ENCODE measurements around the gene OTUD6A.

Gene OTUD6A

GRCh38 chrX:70013466-70014381, 48.5 kb upstream of the OTUD6A start:
- TF ChIP-seq PPARA (CRISPR knock-in tag; IDR thresholded peaks at IDR 0.05; ENCODE audit: borderline replicate concordance) (no peak), ZC3H10 (CRISPR knock-in tag; IDR thresholded peaks at IDR 0.05) (no peak), ZNF8 (CRISPR knock-in tag; IDR thresholded peaks at IDR 0.05) (no peak), CREB5 (CRISPR knock-in tag; IDR thresholded peaks at IDR 0.05; ENCODE audit: low read depth) (no peak), TSHZ2 (CRISPR knock-in tag; IDR thresholded peaks at IDR 0.05) (no peak), ZFP30 (CRISPR knock-in tag; IDR thresholded peaks at IDR 0.05) (no peak), RARB (CRISPR knock-in tag; IDR thresholded peaks at IDR 0.05) (no peak), SNAI2 (CRISPR knock-in tag; IDR thresholded peaks at IDR 0.05) (no peak), PATZ1 (CRISPR knock-in tag; IDR thresholded peaks at IDR 0.05; ENCODE audit: borderline replicate concordance) (no peak), GLIS3 (CRISPR knock-in tag; IDR thresholded peaks at IDR 0.05) (no peak)
- TF ChIP-seq, protein P1, sequence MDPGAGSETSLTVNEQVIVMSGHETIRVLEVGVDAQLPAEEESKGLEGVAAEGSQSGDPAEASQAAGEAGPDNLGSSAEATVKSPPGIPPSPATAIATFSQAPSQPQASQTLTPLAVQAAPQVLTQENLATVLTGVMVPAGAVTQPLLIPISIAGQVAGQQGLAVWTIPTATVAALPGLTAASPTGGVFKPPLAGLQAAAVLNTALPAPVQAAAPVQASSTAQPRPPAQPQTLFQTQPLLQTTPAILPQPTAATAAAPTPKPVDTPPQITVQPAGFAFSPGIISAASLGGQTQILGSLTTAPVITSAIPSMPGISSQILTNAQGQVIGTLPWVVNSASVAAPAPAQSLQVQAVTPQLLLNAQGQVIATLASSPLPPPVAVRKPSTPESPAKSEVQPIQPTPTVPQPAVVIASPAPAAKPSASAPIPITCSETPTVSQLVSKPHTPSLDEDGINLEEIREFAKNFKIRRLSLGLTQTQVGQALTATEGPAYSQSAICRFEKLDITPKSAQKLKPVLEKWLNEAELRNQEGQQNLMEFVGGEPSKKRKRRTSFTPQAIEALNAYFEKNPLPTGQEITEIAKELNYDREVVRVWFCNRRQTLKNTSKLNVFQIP (CRISPR knock-in tag; IDR thresholded peaks at IDR 0.05; ENCODE audit: borderline replicate concordance, low read depth): no peak
- TF ChIP-seq, protein P2, sequence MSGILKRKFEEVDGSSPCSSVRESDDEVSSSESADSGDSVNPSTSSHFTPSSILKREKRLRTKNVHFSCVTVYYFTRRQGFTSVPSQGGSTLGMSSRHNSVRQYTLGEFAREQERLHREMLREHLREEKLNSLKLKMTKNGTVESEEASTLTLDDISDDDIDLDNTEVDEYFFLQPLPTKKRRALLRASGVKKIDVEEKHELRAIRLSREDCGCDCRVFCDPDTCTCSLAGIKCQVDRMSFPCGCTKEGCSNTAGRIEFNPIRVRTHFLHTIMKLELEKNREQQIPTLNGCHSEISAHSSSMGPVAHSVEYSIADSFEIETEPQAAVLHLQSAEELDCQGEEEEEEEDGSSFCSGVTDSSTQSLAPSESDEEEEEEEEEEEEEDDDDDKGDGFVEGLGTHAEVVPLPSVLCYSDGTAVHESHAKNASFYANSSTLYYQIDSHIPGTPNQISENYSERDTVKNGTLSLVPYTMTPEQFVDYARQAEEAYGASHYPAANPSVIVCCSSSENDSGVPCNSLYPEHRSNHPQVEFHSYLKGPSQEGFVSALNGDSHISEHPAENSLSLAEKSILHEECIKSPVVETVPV (CRISPR knock-in tag; IDR thresholded peaks at IDR 0.05): no peak
- ATAC-seq: no peak

- TF ChIP-seq SNAI2 (CRISPR knock-in tag; IDR thresholded peaks at IDR 0.05) (no peak), ZFP30 (CRISPR knock-in tag; IDR thresholded peaks at IDR 0.05) (no peak), TOX (CRISPR knock-in tag; IDR thresholded peaks at IDR 0.05; ENCODE audit: borderline replicate concordance) (no peak), OSR1 (CRISPR knock-in tag; IDR thresholded peaks at IDR 0.05) (no peak), ESRRG (CRISPR knock-in tag; IDR thresholded peaks at IDR 0.05) (no peak), PATZ1 (CRISPR knock-in tag; IDR thresholded peaks at IDR 0.05; ENCODE audit: borderline replicate concordance) (no peak), ZC3H10 (CRISPR knock-in tag; IDR thresholded peaks at IDR 0.05) (no peak), TSHZ2 (CRISPR knock-in tag; IDR thresholded peaks at IDR 0.05) (no peak), CSDC2 (CRISPR knock-in tag; IDR thresholded peaks at IDR 0.05) (no peak)
- TF ChIP-seq, protein P1 (CRISPR knock-in tag; IDR thresholded peaks at IDR 0.05; ENCODE audit: borderline replicate concordance, low read depth): no peak
- TF ChIP-seq, protein P2 (CRISPR knock-in tag; IDR thresholded peaks at IDR 0.05): no peak
- no peak for ATAC-seq
These were observed 45.7 kb upstream of the OTUD6A start for GRCh38 chrX:70016513-70016912.
